ENCODE data around the gene CSF1.
"Not testable (repeated sequence)": the region's sequence is repeated elsewhere in the genome, so short reads cannot be mapped to it uniquely, and the experiment has no call there.

Gene CSF1

GRCh38 chr1:109919303-109919702 lies 8.7 kb downstream of the CSF1 start:
- no peak for DNase-seq (ENCODE audit: low read depth)

GRCh38 chr1:109920391-109920790 lies 9.7 kb downstream of the CSF1 start:
- not testable (repeated sequence) for DNase-seq (ENCODE audit: low read depth)

DNA sequence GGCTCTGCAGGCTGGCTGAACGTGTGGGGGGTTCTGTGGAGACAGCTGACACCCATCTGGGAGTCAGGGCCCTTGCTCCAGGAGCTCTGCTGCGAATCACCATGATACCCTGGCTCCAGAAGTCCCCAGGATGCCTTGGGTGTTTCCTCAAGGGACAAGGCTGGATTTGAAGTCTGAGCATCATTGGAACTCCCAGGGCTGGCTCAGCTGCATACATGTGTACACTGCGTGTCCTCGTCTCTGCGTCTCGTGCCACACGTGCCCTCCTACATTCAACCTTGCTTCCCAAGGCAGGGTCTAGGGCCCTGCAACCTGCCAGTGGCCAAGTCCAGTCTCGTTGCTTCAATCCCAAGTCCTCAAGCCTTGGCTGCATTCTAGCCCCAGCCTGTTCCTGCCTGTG lies 11.7 kb downstream of the CSF1 start:
- no peak for DNase-seq (ENCODE audit: low read depth)

DNA sequence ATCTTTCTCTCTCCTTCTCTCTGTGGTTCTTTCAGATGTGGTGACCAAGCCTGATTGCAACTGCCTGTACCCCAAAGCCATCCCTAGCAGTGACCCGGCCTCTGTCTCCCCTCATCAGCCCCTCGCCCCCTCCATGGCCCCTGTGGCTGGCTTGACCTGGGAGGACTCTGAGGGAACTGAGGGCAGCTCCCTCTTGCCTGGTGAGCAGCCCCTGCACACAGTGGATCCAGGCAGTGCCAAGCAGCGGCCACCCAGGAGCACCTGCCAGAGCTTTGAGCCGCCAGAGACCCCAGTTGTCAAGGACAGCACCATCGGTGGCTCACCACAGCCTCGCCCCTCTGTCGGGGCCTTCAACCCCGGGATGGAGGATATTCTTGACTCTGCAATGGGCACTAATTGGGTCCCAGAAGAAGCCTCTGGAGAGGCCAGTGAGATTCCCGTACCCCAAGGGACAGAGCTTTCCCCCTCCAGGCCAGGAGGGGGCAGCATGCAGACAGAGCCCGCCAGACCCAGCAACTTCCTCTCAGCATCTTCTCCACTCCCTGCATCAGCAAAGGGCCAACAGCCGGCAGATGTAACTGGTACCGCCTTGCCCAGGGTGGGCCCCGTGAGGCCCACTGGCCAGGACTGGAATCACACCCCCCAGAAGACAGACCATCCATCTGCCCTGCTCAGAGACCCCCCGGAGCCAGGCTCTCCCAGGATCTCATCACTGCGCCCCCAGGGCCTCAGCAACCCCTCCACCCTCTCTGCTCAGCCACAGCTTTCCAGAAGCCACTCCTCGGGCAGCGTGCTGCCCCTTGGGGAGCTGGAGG lies 12.7 kb downstream of the CSF1 start:
- DNase-seq (ENCODE audit: low read depth): no peak

DNA sequence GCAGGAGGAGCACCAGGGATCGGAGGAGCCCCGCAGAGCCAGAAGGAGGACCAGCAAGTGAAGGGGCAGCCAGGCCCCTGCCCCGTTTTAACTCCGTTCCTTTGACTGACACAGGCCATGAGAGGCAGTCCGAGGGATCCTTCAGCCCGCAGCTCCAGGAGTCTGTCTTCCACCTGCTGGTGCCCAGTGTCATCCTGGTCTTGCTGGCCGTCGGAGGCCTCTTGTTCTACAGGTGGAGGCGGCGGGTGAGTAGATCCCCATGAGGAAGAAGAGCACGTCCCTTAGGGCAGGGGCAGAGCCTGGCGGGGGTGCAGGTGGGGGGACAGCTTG lies 13.3 kb downstream of the CSF1 start:
- DNase-seq (ENCODE audit: low read depth): no peak

DNA sequence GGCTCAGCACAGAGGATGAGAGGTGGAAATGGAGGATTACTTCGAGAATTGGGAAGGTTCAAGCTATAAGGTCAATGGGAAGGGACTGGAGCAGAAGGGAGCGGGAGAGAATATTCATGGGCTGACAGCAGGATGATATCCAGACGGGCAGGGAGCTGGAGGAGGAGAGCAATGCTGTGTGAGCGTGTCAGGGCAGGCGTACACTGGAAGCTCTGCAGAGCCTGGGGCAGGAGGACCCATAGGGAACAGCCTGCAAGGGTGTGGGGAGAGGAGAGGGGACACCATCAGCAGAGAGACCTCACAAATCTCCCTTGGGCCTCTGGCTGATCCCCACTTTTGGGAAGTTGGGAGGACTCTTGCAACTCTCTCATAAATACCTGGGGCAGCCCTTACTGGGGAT lies 13.7 kb downstream of the CSF1 start:
- DNase-seq (ENCODE audit: low read depth): no peak

DNA sequence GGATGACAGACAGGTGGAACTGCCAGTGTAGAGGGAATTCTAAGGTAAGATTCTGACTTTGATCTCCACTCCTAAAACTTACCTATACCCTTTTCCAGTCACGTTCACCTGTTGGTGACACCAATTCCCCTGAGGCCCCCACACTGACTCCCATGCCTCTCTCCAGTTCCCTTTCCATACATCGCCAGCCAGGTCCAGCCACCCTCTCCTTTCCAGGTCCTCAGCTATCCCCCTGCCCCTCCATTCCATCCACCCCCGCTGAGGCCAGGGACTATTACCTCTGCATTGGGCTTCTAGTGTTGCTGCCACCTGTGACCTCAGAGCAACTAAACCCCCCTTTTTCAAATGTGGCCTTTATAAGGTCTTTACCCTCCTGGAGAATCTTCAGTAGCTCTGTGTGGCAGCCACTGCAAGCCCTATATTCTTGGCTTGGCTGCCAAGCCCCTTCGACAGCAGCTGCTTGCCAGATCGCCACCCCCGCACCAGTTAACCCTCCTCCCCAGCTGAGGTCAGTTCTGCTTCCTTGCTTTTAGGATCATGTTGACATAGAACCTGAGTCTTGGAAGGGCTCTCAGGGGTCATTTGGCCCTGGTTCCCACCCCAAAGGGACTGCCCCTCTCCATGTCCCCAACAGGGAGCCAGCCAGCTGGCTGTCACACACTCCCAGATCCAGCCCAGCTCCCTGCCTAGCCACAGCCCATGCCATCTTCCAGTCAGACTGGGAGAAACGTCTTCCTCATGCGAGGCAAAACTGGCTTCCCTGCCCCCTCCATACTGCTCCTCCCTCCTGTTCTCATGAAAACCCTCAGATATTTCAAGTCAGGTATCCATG lies 14.7 kb downstream of the CSF1 start:
- DNase-seq (ENCODE audit: low read depth): no peak

- no peak for DNase-seq (ENCODE audit: low read depth)
Measured at GRCh38 chr1:109926662-109927300, 16.1 kb downstream of the CSF1 start.

DNA sequence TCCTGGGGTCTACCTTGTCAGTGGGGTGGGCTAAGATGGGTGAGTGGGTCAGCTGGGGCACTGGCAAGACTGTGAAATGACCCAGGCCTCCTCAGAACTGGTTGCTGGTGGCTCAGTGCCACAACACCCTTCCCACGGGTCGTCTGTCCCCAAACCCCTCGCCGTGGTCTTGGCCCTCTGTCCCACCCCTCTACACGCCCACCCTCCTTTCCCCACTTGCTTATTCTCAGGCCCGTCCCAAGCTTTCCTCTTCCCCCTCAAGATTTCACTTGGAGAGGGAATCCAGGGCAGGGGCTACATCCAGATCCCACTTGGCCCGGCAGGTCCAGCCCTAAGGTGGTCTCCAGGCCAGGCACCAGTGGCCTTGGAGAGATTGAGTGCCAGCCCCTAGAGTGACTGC lies 16.7 kb downstream of the CSF1 start:
- no peak for DNase-seq (ENCODE audit: low read depth)

GRCh38 chr1:109927911-109928321 lies 17.3 kb downstream of the CSF1 start:
- peak; percentile 56 for DNase-seq (ENCODE audit: low read depth)

- peak; percentile 48 for DNase-seq (ENCODE audit: low read depth)
Measured at GRCh38 chr1:109928591-109929111, 18.0 kb downstream of the CSF1 start.

DNA sequence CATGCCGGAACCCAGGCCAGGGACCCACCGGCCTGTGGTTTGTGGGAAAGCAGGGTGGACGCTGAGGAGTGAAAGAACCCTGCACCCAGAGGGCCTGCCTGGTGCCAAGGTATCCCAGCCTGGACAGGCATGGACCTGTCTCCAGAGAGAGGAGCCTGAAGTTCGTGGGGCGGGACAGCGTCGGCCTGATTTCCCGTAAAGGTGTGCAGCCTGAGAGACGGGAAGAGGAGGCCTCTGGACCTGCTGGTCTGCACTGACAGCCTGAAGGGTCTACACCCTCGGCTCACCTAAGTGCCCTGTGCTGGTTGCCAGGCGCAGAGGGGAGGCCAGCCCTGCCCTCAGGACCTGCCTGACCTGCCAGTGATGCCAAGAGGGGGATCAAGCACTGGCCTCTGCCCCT lies 18.5 kb downstream of the CSF1 start:
- DNase-seq (ENCODE audit: low read depth): no peak

GRCh38 chr1:109929588-109930251 lies 19.1 kb downstream of the CSF1 start:
- no peak for DNase-seq (ENCODE audit: low read depth)

DNA sequence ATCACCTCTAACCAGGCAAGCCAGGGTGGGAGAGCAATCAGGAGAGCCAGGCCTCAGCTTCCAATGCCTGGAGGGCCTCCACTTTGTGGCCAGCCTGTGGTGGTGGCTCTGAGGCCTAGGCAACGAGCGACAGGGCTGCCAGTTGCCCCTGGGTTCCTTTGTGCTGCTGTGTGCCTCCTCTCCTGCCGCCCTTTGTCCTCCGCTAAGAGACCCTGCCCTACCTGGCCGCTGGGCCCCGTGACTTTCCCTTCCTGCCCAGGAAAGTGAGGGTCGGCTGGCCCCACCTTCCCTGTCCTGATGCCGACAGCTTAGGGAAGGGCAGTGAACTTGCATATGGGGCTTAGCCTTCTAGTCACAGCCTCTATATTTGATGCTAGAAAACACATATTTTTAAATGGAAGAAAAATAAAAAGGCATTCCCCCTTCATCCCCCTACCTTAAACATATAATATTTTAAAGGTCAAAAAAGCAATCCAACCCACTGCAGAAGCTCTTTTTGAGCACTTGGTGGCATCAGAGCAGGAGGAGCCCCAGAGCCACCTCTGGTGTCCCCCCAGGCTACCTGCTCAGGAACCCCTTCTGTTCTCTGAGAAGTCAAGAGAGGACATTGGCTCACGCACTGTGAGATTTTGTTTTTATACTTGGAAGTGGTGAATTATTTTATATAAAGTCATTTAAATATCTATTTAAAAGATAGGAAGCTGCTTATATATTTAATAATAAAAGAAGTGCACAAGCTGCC lies 19.8 kb downstream of the CSF1 start:
- DNase-seq (ENCODE audit: low read depth): no peak

- DNase-seq (ENCODE audit: low read depth): peak; percentile 78
Measured at GRCh38 chr1:109931189-109931731, 20.6 kb downstream of the CSF1 start.

GRCh38 chr1:109931911-109932636 lies 21.4 kb downstream of the CSF1 start:
- DNase-seq (ENCODE audit: low read depth): no peak

GRCh38 chr1:109932679-109933078 lies 22.0 kb downstream of the CSF1 start:
- DNase-seq (ENCODE audit: low read depth): no peak

DNA sequence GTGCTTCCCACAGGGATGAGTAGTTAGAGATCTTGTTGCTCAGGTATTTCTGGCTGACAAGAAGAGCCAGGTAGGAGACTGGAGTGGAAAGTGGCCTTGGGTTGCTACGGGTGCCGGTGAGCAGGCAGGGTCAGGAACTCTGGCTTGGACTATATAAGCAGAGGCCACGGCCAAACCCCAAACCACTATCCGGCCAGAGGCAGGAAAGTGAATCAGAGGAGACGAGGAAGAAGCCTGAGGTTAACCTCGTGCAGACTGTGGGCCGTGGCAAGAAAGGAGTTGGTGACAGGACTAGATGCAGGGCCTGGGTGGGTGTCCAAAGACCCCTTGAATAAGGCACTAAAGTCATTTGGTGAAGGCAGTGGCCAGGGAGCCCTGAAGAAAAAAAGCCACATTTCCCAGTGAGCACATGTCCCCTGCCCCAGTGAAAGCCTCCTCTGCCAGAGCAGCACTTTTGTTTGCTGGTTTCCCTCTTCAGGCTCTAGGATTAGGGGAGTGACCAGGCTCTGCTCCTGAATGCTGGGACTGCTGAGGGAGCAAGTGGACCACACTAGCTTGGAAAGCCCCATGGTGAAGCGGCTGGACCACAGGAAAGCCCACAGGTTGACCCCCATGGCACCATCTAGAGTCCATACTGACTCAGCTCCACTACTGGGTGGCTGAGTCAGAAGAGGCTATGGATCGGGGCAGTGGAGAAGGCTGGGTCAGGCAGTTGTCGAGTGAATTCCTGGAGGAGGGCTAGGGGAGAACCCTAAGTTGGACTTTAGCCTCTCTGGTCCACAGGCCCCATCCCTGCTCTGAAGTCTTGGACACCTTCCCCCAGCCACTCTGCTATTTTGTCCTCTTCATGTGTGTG lies 23.4 kb downstream of the CSF1 start:
- peak; percentile 75 for DNase-seq (ENCODE audit: low read depth)

- no peak for DNase-seq (ENCODE audit: low read depth)
Measured at GRCh38 chr1:109935451-109935900, 24.8 kb downstream of the CSF1 start.

Measured in HS-27A (cell line).